Stimulated activated CD4-positive, alpha-beta T cell treated with anti-CD3 and anti-CD28 coated beads, Interleukin-1b, Interleukin-23, amount 100 ng/mL, for 24 hours (primary cell): ENCODE results near the gene SLC2A9.

Experiments used
- DNase-seq, 4 experiments: peaks; one replicate each; pipeline ENCODE4 v3.0.0-alpha.2; 2020; ENCODE audit warnings: low read depth in 4 of 4, low spot score in 1 of 4

SLC2A9 gene

DNA sequence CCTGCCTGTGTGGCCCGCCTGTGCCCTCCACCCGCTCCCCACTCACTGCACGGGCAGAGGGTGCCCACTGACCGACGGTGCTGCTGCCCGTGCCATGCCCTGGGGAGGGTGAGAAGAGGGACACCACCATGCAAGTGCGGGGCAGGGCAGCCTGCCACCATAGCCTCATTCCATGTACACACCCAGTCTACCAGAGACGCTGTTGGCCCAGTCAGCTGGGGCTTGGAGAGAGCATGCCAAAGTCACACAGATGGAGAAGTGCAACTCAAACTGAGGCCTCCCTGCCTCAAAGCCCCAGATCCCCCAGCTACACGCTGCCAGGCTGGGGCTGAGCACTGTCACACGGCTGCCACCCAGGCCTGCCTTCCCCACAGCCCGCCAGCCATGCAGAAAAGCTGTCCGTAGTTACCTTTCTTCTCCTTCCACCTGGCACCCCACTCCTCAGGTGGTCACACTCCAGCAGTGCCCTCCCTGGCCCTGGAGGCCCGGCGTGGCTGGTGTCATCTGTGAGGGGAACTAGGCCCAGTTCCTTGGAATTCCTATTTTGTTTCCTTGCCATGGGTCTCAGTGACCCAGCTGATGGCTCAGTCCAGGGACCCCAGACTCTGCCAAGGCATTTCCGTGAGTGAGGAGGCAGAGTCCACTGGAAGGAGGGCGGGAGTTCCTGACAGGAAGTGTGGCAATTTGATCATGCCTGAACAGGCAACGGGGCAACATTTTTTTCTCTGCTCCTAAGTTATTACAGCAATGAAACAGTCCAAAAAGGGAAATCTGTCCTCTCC is at the start of gene SLC2A9:
Gene SLC2A9 (minus strand): TSS at position 627 of the 782 bp plus-strand sequence. CDS start 68 bp downstream, at position 559.
- no peak for DNase-seq

DNA sequence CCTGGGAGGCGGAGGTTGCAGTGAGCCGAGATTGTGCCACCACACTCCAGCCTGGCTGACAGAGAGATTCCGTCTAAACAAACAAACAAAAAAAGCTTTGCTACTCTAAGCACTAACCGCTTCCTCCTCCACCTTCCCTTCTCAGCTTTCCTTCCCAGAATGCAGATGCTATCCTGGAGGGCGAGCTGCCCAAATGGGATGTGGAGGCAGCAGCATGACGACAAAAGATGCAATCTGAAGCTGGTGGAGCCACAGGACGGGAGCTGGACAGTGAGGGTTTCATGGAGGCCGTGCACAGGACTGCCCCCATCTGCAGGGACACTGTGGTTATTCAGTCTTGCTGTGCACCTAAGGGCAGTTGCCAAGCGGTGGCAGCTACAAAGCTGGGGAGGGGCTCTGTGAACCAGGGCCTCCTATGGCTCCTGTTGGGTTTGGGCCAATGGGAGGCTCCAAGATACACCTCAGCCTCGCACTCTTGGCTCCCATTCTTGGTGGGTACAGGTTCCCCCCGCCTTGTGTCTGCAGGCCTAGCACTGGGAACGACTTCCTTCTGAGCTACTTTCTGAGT is 47.9 kb upstream of the SLC2A9 start:
- no peak for DNase-seq

DNA sequence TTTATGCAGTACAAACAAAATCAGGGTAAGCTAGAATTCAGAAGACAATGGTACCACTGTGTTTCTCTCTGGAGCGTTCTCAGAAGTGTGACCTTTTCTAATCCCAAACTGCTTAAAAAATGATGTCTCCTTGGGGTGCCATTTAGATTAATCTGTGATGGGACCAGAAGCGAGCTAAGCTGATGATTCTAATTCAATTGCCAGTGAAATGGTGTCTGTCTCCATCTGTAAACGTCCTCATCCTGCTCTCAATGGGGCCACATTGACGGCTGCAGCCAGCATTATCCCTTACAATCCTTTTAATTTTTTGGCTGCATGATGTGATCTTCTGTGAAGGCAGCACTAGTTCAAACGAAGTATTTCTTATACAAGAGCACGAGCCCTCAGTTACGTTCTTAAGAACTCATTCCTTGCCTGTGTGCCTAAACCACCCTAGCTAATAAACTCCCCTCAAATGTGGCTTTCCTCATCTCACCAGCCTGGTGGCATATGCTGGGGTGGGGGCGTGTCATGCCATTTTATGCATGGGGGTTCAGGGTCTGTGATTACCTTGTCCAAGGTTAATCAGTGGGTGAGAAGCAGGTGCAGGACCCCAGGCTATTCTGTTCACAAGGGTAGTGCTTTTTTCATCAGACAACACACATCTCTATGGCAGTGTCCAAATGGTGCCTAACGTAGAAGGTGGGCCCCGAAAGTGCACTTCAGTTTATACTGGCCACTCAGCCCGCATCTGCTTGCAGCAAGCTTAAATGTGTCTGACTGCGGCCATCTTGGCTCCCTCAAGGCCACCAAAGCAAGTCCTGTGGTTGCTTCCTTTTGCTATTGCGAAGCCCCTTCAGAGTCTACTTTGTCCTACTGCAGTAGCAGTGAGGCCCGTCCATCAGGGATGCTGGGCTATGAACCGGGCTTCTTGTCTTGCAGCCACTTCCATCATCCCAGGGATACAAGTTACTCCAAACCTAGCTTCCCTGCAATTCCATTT is 45.7 kb upstream of the SLC2A9 start:
- DNase-seq = no peak

DNA sequence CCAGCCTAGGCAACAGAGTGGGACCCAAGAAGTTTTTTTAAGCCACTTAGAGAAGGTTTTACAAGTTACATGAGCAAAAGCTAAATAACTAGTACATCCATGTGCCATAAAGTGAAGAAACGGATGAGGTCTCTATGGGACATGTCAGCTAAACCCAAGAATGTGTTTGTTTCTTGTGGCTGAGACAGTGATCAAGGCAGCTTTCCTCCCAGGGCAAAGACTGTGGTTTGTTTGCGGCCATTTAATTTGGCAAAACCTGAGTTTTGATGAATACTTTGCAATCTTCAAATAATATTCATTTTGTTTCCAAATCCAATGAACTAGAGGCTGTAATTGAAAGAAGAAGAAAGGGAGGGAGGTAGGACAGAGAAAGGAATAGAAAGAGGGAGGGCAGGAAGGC is 44.9 kb upstream of the SLC2A9 start:
- DNase-seq = no peak

DNA sequence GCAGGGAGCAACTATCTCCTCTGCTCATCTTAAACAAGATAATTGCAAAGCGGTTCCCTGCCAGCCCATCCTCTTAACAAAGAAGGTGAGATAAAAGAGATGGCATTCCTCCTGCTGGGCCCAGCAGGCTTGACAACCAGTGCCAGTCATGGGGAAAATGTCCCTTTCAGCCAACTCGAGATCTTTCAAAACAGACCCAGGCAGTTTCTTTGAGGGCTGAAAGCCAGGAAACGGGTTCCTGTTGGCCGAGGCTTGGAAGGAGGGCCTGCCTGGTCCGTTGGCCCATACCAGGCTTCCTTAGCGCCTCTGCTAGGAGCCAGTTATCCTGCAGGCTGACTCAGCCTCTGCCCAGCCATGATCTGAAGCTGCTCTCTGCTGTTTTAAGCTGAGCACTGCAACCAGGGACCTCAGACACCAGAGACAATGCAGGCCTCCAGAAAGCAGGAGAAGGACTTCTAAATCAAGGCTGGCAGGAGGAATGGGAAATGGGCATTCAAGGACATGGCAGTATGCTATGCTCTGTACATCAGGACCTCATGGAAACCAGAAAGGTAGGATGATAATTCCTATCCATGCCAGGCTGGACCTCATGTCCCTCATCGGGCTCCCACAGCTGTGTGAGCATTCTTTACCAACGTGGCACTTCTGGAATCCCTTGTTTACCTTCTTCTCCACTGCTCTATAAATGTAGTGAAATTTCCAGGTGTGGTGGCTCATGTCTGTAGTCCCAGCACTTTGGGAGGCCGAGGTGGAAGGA is 42.4 kb upstream of the SLC2A9 start:
- no peak for DNase-seq

DNA sequence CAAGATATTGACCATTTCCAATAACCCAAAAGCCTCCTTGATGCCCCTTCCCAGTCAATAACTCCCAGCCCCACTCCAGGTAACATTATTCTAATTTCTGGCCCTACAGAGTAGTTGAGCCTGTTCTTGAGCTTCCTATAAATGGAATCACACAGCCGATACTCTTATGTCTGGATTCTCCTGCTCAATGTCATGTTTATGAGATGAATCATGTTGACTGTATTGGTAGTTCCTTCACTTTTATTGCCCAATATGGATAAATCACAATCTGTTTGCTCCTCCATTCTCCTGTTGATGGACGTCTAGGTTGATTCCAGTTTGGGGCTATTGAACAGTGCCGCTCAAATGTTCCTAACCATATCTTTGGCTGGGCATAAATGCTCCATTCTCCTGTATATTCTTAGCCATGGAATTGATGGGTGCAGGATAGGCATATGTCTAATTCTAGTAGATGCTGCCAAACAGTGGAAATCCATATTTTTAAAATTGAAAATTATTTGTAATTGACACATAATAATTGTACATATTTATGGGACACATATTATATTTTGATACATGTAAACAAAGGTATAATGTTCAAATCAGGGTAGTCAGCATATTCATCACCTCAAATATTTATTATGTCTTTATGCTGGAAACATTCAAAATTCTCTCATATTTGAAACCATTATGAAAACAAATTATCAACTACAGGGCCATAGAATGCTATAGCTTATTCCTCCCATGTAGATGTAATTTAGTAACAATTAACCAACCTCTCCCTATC is 40.5 kb upstream of the SLC2A9 start:
- no peak for DNase-seq

DNA sequence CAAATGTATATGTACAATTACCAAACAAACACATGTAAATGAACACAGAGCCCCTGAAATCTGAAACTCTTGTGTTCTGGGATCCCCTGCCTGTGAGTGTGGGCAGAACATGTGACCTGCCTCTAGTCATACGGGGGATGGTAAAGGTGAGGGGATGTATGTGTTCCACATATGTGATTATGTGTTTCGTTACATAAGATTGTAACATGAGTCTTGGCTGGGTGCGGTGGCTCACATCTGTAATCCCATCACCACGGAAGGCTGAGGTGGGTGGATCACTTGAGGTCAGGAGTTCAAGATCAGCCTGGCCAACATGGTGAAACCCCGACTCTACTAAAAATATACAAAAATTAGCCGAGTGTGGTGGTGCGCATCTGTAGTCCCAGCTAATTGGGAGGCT is 37.1 kb upstream of the SLC2A9 start:
- no peak for DNase-seq

DNA sequence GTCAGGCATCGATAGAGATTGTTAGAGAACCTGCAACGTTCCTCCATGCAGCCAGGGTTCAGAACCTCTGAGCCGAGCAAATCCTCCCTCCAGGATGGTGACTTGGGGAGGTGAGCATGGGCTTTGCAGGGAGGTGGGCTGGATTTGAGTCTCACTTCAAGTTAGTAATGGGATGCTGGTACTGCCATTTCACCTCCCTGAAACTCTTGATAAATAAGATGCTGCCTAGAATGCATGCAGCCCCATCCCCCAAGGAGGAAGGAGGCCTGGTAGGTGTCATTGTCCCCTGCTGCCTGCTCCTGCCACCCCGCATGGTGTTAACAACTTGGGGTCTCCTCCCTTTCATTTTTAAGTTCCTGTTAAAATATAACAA is 35.7 kb upstream of the SLC2A9 start:
- no peak for DNase-seq

DNA sequence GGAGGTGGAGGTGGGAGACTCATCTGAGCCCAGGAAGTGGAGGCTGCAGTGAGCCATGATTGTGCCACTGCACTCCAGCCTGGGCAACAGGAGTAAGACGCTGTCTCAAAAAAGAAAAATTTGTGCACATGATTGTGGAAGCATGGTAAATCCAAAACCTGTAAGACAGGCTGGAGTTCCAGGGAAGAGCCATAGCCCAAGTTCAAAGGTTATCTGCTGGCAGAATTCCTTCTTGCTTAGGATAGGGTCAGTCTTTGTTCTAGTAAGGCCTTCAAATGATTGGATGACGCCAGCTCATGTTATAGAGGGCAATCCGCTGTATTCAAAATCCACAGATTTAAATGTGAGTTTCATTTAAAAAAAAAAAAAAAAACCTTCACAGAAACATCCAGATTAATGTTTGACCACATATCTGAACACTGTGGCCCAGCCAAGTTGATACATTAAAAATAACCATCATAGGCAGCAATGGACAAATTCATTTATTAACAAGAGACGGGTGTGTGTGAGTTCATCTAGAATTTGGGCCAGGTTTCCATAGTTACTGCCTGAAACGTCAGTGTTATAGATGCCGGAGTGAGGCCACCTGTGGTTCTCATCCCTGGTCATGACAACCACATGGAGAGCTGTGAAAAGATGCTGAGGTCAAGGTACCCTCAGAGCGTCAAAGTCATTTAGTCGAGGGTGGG is 35.2 kb upstream of the SLC2A9 start:
- no peak for DNase-seq

DNA sequence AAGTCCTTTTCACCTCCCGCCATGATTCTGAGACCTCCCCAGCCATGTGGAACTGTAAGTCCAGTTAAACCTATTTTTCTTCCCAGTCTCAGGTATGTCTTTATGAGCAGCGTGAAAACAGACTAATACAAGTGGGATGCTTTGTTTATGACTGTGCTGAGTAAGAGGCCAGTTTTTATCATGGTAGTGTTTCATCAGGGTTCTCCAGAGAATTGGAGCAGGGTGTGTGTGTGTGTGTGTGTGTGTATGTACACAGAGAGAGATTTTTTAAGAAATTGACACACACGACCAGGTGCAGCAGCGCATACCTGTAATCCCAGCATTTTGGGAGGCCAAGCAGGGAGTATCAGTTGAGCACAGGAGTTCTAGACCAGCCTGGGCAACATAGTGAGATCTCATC is 34.6 kb upstream of the SLC2A9 start:
- no peak for DNase-seq

DNA sequence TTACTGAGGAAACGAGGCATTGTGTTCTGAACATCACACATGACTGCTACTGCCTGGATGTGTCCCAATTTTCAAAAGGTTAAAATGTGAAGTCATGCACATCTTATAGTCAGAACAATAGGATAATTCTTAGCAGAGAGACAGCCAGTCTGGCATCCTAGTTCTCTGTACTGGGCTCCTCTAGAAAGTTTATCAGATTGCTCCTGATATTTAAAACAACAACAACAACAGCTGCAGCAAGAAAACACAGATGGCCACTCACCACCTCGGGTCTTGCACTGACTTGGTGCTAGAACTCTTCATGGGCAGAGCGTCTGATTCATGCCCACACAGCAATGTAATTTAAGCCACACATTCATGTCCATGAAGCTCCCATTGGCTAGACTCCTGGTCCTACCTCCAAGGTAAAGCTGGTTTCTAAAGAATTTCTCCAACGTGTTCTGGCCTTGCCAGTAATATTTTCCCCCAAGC is 33.3 kb upstream of the SLC2A9 start:
- DNase-seq = no peak

DNA sequence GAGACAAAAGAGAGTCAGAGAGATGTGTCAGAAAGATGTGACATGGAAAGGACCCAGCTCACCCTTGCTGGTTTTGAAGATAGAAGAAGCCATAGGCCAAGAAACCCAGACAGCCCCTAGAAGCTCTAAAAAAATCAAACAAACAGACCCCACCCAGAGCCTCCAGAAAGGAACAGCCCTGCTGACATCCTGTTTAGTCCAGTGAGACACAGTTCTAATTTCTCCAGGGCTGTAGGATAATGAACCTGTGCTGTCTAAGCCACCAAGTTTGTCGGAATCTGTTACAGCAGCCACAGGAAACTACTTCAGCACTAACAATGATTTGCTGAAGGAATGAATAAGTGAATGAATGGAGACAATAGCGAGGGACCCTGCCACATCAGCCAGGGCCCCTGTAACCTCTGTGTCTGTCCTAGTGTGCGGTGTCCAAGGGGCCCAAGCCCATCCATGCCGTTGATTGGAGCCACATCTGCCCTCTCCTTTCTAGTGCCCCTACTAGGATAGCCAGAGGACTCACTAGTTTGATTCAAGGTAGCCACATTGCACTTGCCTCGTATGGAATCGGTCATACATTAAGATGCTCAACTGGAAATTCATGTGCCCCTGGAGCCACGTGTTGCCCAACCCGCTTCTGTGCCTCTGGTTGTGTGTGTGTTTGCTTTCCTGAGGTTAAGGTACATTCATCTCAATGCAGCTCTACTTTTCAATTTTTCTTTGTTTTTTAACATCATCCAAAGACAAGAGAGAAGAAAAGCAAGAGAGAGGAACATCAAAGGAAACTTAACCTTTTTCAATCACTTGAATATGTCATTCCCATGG is 32.5 kb upstream of the SLC2A9 start:
- DNase-seq = no peak

DNA sequence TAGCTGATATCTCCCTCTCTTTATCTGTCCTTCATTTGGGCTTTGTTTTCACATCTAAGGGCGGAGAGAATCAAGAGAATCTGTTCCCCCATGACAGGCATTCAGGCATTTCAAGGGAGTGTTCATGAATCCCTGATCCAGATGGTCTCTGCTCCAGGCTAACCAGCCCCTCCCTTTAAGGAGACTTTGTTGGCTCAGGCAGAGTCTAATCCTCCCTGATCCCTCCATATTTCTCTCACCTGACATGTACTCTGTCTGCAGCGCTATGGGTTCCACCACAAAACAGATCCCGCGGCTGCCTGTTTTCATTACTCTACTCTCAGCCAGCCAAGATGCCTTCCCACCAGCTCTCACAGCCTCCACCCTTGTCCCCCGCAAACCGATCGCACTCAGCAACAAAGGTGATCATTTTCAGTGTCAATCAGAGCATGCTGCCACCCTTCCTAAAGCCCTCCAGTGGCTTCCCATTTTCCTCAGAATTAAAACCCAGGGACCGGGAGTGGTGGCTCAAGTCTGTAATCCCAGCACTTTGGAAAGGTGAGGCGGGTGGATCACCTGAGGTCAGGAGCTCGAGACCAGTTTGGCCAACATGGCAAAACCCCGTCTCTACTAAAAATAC is 30.3 kb upstream of the SLC2A9 start:
- DNase-seq = no peak

DNA sequence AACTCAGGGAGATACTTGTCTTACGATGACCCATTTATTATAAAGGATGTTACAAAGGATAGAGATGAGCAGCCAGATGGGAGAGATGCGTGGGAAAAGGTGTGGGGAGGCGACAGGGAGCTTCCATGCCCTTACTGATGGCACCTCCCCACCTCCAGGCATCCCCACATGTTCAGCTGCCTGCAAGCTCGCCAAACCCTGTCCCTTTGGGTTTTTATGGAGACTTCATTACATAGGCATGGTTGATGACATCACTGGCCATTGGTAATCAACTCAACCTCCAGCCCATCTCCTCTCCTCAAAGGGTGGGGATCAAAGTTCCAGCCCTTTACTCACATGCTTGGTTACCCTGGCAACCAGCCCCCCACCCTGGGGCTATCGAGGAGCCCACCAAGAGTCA is 29.4 kb upstream of the SLC2A9 start:
- no peak for DNase-seq

DNA sequence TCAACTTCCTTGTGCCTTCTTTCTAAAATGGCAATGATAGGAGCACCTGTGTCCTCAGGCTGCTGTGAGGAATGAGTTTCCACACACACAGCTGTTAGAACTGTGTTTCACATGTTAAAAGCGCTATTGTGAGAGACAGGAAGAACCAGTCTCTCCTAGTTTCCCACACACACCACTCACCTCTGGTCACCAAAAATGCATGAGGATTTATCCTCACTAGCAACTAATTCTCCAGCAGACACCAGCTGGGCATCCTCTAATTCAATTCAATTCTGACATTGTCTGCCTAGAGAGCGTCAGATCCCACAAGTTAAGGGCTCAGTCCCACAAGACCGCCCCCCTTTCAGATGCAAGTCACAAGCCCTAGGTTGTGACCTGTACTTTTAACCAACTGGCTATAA is 29.0 kb upstream of the SLC2A9 start:
- DNase-seq = no peak

DNA sequence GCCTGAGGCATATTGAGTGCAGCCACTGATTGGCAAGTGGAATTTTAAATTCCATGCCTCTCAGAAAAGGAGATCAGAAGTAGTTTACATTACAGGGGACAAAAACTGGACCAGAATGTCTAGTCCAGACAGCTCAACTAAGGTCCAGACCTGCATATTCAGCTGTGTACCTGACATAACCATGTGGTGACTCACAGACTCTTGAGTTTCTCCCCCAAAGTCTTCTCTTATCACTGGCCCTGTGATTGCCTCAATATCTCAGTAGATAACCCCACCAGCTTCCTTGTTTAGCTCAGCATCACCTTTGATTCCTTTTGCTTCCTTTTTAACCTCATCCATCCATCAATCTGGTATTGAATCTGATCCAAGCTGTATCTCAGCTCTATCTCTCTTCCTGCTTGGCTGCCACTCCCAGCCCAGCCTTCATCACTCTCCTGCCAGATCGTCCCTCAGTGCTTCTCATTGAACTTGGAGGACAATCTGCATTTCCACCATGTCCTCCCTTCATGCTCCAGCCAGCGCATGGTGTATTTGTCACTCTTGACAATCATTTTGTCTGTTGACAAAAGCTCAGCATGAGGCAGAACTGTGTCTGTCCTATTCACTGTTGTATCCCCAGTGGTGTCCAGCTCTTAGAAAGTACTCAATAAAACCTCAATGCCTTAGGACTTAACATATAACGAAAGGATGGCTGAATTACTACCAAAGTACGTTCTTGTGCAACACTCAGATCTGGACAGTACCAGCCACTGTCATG is 27.8 kb upstream of the SLC2A9 start:
- no peak for DNase-seq

DNA sequence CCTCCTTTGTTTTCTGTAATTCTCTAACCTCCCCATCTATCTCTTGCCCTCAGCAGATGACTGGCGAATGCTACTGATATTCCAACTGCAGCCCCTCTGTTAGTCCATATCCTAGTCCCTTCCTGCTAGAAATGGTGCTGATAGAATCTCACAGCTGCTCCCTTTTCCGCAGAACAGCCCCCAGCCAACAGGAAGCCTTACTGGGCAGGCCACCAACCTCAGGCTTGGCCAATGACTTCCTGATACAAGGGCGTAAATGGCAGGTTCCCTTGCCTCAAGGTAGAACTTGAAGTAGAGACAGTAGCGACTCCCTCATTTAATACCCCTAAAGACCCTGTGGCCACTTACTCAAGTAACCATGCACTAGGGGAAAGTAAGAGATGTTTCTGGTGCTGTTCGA is 26.7 kb upstream of the SLC2A9 start:
- DNase-seq = no peak

DNA sequence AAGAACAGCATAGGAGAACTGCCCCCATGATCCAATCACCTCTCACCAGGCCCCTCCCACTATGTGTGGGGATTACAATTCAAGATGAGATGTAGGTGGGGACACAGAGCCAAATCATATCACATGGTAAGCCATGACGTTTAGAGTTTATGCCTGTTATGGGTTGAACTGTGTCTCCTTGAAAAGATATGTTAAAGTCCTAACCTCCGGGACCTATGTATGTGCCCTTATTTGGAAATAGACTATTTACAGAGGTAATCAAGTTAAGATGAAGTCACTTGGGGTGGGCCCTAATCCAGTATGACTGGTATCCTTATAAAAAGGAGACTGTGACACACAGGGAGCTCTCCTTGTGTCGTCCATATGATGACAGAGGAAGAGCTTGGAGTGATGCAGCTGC is 25.2 kb upstream of the SLC2A9 start:
- no peak for DNase-seq
